SIG-M5 (cell line): ENCODE measurements around the gene MARCHF11.

Experiments used
- DNase-seq: peaks from one replicate; lab custom pipeline; 2025; lab: John Stamatoyannopoulos, UW

Gene MARCHF11

DNA sequence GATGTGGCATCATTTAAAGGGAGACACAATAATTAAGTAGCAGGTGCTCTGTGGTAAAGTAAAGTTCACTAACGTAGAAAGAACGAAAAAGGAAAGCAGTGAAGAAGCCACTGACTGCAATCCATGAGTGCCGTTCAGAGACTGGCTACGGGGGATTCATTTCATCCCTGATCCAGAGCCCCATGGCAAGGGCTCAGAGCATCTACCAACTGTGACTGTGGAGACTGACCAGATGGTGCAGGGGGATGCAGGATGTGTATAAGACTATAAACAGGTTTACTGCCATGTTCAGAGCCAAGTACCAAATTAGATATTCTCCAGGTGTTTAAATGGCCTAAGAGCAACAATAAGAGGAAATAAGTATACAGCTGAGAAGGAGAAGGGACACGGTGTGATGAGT lies 47.7 kb downstream of the MARCHF11 start:
- DNase-seq, result no peak

- no peak for DNase-seq
These were observed 50.6 kb downstream of the MARCHF11 start for GRCh38 chr5:16128944-16129343.

GRCh38 chr5:16127865-16128544 lies 51.6 kb downstream of the MARCHF11 start:
- no peak for DNase-seq

DNA sequence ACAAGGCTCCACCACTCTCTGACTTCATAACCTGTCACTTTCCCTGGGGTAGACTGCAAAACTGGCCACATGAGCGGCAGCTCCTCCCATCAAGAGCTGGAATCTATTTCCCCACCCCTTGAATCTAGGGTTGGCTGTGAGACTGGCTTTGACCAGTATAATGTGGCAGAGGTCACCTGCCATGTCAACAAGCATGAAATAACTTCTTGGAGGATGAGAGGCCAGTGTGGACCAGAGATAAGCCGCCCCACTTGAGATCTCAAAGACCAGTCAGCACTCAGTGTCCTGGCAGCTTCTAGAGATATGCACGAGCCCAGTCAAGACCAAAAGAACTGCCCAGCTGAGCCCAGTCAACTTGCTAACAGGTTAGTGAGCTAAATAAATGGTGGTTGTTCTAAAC lies 59.0 kb downstream of the MARCHF11 start:
- no peak for DNase-seq

DNA sequence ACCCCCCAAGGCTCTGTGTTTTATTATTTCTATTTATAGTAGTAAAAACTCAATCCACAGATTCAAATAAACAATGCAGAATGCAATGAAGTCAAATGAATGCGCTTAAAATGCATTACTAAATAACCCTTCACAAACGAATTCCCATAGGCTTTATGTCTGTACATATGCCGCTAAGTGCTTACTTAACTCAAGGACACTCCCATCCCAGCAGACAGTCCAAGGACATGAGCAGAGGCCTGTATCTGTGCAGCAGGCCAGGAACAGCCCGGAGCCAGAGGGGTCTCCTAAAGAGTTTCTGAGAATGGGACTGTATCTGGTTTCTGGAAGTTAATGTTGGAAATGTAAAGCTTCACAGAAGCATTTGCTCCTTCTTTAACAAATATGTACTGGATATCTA lies 59.8 kb downstream of the MARCHF11 start:
- no peak for DNase-seq

- no peak for DNase-seq
These were observed 64.5 kb downstream of the MARCHF11 start for GRCh38 chr5:16115140-16115539.

GRCh38 chr5:16108418-16108817 lies 71.2 kb downstream of the MARCHF11 start:
- DNase-seq, result no peak

- no peak for DNase-seq
These were observed 74.6 kb downstream of the MARCHF11 start for GRCh38 chr5:16104961-16105360.

DNA sequence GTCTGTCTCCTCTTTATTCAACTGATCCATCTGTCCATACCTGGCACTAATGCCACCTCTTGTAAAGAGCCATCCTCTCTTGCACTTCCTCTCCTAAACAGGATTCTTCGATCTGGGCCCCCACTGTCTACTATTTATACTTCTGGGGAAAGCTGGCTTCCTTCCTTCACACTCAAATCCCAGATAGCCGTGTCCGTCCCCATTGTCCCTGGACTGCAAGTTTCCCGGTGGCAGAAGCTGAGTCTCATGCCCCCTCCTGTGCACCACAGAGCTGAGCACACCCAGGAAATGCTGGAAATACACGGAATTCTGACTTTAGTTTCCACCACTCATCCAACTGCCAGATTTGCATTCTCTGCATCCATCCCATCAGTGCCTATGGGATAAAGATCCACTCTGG lies 84.0 kb downstream of the MARCHF11 start:
- no peak for DNase-seq

DNA sequence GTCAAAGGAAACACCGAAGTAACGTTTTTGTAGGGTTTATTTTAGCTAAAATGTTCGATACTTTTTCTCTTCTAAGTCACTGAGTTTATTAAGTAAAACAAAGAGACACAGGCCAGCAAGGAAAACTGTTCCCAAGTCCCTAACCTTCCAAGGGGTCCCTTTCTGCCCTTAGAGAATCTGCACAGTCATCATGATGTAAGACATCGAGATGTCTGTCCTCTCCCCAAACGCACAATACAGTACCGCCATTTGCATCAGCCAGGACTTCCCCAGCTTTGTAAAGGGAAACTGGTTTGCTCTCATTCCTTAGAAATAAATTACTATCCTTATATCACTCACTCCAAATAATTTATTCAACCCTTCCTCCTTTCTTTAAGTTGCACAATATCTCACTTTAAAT lies 89.3 kb downstream of the MARCHF11 start:
- no peak for DNase-seq

DNA sequence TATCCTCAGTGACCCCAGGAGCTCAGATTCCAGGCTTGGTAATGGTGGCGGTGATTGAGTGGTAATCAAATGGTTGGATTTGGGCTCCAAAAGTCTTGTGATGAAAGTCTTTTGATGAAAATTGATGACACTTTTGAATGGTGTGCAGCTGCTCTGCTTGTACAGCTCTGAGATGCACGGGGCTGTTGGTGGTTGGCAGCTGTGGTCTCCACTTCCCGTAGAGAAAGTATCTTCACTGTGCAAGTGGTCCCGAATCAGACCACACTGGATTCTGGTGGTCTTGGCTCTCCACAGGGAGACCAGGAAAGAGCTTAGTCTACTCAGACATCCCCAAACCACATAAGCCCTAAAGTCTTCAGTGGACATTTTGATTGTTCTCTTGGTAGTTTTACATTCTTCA lies 96.6 kb downstream of the MARCHF11 start:
- no peak for DNase-seq

DNA sequence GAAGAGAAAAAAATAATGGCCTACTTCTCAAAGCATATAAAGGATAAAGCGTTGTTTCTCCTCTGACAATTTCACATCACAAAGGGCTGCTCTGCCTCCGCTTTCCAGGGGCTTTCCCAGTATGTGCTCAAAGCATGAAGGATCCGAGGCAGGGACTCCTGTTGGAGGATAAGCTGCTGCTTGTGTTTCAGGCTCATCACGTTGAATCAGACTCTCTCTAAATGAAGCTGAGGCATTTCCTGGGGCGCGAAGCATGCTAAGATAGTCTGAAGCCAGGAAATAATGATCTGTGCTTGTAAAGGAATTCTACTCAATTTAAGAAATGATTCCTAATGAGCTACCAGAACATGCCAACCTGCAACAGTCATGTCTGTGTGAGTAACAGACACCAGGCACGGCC lies 97.5 kb downstream of the MARCHF11 start:
- no peak for DNase-seq

GRCh38 chr5:16081376-16081955 lies 98.1 kb downstream of the MARCHF11 start:
- no peak for DNase-seq

DNA sequence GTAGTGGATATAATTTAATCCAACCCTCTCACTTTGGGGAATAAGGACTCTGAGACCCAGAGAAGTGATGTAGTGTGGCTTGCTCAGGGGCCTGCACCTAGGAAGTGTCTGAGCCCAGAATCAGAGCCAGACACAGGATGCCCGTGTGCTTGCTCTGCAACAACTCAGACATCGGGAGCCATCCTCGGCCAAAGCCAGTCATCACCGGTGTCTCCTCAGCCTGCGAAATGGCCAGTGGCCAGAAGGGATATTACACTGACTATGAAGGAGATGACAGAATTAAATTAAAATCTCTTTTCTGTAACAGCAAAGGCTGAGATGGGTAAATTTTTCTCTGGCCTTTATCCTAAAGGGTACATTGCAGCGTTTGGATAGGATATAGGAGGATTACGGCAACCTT lies 102.9 kb downstream of the MARCHF11 start:
- DNase-seq, result no peak

- DNase-seq, result no peak
These were observed 105.2 kb downstream of the MARCHF11 start for GRCh38 chr5:16074358-16074757.

DNA sequence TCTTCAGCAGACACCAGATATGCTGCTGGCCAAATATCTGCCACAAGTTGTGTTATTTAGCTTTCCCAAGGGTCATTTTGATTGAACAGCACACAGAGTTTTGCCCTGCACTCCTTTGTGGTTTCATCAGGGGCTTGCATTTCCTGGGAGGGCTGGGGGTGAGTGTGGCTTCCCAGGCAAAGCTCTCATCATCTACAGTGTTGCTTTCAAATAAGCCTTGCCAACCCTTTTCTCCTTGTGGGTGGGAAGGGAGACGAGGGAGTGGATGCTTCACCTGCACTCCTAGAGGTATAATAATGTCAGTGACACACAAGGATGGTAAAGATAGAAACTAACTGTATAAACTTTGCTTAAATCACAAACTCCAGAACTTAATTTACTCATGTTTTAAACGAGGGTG lies 107.0 kb downstream of the MARCHF11 start:
- no peak for DNase-seq

- no peak for DNase-seq
These were observed 112.2 kb downstream of the MARCHF11 start for GRCh38 chr5:16067415-16067814.

DNA sequence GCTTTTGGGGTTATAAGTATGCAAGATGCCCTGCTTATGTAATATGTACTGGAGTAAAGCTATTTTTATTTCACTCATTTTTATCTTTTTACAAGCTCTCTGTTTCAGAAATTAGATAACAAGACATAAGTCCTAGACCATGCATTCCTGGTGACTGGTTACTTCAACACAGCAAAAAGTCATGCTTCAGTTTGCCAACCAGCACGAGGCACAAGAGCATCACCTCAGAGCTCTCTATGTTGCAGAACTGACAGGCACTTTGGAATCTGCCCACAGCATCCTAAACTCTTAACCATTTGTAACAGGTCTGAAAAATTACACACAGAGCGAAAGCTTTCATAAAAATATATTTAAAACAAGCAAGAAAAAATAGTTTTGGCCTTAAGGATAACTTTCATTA lies 112.8 kb downstream of the MARCHF11 start:
- no peak for DNase-seq

DNA sequence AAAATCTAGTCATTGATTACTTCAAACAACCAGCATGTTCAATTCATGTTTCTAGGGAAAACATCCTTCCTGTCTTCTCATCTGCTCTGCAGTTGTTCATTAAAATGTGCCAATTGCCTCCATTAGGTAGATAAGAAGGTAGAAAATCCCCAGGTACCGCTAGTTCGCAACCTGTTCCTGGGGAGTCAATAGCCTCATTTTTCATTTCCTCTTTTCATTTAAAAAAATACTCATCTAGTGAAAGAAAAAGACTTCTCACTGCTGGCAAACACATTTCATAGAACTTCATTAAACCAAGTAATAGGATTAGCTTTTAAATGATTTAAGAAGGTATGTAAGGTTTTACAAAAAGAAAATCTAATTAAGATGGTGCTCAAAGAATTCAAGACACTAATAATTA lies 113.3 kb downstream of the MARCHF11 start:
- DNase-seq, result no peak

DNA sequence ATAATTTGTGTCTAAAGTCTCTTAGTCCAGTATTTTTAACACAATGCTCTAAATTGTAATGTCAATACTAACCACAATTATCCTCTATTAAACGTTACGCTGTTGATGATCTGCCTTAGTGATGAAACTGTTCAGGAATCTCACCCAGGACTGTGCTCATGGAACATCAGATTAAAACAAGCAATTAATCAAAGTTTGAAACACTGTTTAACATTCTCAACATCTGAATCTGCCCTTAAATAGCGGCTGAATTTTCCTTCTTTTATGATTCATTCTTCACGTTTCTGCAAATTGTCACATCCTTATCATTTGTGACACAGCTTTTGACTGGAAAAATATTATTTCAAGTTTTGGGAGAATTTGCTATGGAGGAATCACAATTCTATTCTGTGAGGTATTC lies 113.8 kb downstream of the MARCHF11 start:
- DNase-seq, result no peak

GRCh38 chr5:16064135-16064893 lies 115.3 kb downstream of the MARCHF11 start:
- DNase-seq, result no peak

- no peak for DNase-seq
These were observed 118.4 kb downstream of the MARCHF11 start for GRCh38 chr5:16061163-16061562.

- no peak for DNase-seq
These were observed 122.3 kb downstream of the MARCHF11 start for GRCh38 chr5:16057277-16057676.
